IPS-NIHi7 (cell line): Measurements from ENCODE around the gene CLCN3.
A peak's percentile ranks its signal among the peaks of the same experiment; 100 is the strongest.
"Not testable (repeated sequence)": the region's sequence is repeated elsewhere in the genome, so short reads cannot be mapped to it uniquely, and the experiment has no call there.

Source experiments
- DNase-seq: peaks from one replicate; pipeline ENCODE4 v3.0.0; 2012; ENCODE audit warnings: mixed read lengths; ENCODE audit errors: extremely low spot score

The CLCN3 gene

GRCh38 chr4:169698331-169698730 is 78.0 kb downstream of the CLCN3 start:
- DNase-seq = no peak

DNA sequence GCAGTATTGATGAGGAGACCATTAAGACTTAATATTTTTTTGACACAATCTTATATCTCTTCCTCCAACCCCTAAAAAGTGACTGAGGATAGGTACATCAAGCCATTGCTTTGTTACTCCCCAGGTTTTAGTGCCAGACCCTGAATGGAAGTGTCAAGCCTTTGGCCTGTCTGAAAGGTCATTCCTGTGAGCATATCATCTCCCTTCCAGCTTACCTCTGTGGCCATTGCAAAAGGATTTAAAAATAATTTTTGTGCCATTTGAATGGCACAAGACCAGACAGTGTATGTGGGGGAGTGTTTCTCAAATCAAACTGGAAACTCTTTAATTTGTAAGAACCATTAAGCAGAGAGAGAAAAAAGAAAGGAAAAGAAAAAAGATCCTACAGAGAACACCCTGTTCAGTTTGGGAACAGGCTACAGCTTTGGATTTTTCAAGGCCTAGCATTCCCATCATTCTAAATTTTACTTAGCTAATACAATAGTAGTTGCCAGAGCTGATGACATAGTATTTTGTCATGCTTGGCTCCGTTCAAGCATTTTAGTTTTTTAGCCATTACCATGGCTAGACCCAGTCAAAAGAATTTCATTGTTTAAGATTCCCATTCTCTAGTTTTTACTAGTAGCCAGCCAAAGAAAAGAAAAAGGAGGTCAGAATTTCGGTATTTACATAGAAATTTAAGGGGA is 87.7 kb downstream of the CLCN3 start:
- no peak for DNase-seq

GRCh38 chr4:169715826-169716225 is 95.4 kb downstream of the CLCN3 start:
- DNase-seq = no peak

GRCh38 chr4:169716677-169717076 is 96.3 kb downstream of the CLCN3 start:
- DNase-seq = no peak

GRCh38 chr4:169720529-169720928 is 100.2 kb downstream of the CLCN3 start:
- no peak for DNase-seq

DNA sequence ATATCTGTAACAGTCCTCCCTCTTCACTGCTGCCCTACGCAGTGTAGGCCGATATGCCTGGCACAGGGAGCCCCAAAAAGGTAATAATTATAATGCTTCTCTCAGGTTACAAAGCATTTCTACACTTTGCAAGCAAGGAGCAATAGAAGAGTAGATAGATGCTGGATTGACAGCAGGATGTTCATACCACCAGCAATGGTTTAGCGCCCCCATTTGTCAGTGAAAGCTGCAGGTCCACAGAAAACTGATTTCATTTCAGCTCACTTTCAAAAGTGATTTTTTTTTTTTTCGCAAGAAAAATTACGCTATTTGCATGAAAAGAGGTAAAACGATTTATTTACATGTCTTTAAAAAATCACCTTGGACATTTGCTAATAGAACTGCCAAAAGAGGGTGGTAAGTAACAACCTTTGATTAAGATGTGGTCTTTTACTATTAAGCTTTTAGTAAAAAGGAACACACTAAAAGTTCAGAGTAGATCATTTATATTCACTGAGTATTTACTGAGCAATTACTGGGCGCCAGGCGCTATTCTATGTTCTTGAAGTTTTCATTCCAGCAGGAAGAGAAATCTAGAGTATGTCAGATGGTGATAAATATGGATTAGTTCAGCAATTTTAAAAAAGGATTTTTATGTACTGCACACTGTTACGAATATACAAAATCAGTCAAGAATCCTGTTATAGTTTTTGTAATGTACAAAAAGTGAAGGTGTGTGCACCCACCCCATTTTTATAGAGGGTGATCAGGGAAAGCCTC is 103.0 kb downstream of the CLCN3 start:
- DNase-seq = peak; percentile 38

DNA sequence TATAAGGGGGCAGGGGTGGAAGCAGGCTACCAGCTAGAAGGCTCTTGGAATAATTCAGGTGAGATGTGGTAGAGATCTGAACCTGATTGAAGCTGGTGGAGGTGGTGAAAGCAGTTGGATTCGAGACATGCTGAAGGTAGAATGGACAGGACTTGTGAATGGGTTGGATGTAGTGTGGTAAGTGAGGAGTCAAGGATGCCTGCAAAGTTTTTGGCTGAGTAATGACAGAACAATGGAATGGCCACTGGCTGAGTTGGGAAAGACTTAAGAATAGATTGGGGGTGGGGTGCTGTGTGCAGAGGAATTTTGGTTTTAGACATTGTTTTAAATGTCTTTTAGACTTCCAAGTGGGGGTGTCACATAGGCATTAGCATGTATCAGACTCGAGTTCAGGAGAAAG is 103.9 kb downstream of the CLCN3 start:
- no peak for DNase-seq

GRCh38 chr4:169727616-169728015 is 107.2 kb downstream of the CLCN3 start:
- DNase-seq = no peak

DNA sequence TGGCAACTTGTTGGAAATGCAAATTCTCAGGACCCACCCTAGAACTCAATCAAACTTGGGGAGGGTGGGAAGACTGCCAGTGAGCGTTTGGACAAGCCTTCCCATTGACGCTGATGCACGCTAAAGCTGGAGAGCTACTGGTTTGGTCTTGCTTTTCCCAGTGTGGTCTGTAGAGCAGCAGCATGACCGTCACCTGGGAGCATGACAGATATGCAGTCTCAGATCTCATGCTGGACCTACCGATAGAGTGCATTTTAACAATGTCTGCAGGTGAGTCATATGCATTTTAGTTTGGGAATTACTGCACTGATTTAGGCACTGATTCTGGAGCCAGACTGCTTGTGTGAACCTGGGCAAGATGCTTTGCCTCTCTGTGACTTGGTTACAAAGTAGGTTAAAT is 110.2 kb downstream of the CLCN3 start:
- no peak for DNase-seq

- DNase-seq = not testable (repeated sequence)
Measured at GRCh38 chr4:169738604-169739003, 118.2 kb downstream of the CLCN3 start.

DNA sequence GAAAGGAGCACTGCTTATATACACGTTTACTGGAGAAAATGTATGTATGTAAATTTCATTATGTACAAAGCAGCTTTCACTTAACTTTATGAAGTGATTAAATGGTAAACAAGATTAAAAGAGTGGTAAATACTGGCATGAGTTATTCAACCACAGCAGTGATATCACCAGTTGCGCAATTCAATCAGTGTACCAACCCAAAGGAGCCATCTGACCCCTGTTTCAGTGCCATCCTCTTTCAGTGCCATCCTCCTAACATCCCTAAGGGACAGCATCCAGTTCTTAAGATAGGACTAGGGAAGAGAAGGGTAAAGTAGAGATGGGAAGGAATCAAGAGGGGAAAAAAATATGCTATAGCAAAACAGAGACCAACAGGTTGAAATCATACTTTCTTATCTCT is 121.2 kb downstream of the CLCN3 start:
- DNase-seq = no peak

DNA sequence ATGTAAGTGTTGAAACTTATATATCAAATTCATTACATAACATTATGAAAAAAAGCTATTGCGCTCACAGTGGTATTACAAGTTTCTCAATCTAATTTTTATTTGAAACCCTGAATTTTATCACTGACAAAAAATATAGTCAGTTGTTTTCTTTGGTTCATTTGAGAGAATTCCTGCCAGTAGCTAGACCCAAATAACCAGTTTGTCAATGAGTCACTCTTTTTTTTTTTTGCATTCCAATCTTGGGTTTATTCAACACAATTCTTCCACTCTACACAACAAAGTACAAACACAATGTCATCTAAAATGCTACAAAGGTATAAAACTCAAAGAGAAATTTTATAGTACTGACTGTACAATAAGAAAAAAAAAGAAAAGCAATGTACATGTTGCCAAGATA is 124.2 kb downstream of the CLCN3 start:
- DNase-seq = no peak

GRCh38 chr4:169745291-169745690 is 124.9 kb downstream of the CLCN3 start:
- no peak for DNase-seq

DNA sequence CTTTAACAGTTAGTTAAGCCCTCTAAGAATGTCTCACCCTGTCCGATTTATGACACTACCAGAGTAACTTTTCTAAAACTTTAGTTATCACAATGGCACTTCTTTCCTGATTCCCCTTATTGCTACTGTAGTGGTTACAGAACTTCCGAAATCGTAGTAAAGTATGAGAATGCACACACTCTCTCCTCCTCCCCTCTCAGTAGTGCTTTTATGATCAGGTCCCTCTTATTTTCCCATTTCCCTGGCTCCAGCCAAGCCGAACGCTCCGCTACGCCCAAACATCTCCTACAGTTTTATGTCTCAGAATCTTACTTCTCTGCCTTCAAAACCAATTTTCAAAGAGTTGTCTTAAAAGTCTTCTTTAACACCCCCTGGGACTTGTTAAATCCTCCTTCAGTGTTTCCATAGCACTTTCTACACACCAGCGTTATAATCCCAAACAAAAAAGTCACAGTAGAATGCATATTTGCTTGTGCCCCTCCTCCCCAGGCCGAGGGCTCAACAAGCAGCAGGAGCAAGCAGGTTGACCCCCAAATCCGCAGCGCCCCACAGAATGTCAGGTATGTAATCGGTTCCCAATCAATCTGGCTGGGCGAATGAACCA is 136.7 kb downstream of the CLCN3 start:
- no peak for DNase-seq

DNA sequence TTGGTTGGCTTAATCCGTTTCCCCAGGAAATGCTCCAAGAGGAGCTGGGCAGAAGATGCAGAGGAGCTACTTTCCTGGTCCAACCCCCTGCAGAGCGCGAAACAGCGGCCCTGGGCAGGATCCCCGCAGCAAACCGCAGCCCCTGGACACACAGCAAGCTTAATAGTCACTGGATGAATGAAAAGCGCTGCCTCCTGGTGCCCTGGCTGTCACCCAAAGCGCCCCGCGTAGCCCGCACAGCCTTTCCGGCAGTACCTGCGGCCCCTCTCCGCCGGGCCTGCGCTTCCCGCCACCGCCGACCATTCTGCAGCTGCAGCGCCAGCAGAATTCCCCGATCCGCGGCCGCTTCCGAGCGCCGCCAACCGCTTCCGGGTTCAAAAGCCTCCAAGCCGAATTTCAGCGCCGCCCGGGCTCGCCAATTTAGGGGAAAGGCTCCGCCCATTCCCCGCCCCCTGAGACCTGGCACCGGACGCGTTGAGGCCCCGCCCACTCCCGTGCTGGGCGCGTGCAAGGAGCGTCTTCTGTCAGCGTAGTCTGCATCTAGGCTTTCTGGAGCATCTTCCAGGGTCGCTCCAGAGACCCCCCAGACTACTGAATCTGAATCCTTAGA is 137.3 kb downstream of the CLCN3 start, which contains the start of gene HPF1:
TSS of gene HPF1 (minus strand) at position 370 of the 610 bp plus-strand sequence. CDS start at position 303, 67 bp downstream.
- DNase-seq = peak; percentile 98

- DNase-seq = no peak
Measured at GRCh38 chr4:169758401-169758962, 138.1 kb downstream of the CLCN3 start.

- no peak for DNase-seq
Measured at GRCh38 chr4:169761846-169762245, 141.5 kb downstream of the CLCN3 start.

GRCh38 chr4:169765835-169766234 is 145.5 kb downstream of the CLCN3 start:
- DNase-seq = no peak

DNA sequence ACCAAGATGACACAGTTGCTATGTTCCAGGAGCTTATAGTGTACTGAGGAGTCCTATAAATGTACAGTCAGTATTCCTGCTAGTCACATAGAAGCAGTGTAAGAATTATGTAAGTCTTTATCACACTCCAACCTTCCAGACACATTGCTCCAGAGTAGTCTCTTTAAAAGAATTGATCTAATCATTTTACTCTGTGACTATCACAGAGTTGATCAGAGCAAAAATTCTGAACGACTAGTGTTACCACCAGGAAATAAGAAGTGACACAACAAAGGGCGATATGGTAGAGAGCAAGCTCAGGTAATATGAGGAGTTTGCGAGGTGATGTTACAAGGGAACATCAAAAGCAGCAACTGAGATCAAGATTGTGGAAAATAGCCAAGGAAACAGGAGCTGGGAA is 146.4 kb downstream of the CLCN3 start:
- DNase-seq = no peak

GRCh38 chr4:169768385-169768784 is 148.0 kb downstream of the CLCN3 start:
- DNase-seq = no peak

DNA sequence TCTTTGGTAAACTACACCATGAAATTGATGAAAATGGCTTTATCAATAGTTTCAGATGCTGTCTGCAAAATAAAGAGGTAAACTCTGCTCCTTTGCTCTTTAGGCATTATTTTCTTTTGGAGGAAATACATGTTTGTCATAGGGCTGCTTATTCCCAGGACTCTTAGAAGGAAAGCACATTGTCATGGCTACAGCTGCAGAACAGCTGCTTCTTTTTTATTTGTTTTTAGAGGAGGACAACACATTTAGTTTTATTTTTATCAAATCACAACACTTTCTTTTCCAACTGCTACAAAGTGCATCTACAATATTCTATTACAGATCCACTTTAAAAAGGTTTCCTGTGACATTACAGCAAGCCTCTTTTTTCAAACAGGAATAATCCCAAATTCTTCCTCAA is 150.0 kb downstream of the CLCN3 start:
- no peak for DNase-seq

DNA sequence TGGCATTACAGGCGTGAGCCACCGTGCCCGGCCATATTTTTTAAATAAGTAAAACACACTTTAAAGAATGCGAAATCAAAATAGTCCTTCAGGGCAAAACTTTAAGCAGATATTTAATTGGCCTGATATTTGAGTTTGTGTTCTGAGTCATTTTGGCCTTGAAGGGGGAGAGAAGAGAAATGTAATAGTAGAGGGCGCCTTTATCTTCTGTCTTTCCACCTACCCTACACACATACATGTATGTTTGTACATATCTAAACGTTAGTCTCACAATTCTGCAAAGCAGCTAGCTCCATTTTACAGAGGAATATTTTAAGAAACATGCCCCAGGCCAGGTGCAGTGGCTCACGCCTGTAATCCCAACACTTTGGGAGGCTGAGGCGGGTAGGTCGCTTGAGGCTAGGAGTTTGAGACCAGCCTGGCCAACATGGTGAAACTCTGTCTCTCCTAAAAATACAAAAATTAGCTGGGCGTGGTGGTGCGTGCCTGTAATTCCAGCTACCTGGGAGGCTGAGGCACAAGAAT is 151.2 kb downstream of the CLCN3 start:
- not testable (repeated sequence) for DNase-seq
